Right lobe of liver (tissue), 6 donors: ENCODE measurements around the gene LAMC2. TPM values are rescaled to one million over a fixed set of nuclear protein-coding genes. Genes with fewer than 3 reads are reported as not detected.

Experiments used
- ATAC-seq, 4 donors: fragments of 200-7000 bp; cut with Tn5 transposase; one replicate each; pipeline ENCODE4 v1.9.1; 2020; ENCODE audit warnings: mild to moderate bottlenecking in 4 of 4, moderate library complexity in 4 of 4
- DNase-seq, 3 donors: peaks; one replicate each; pipeline ENCODE4 v3.0.0-alpha.2; 2020
- H3K27ac ChIP-seq, 3 donors: fragments of 200-600 bp; one replicate each; pipeline ENCODE4 v1.8.0; 2022
- H3K27me3 ChIP-seq, 2 donors: fragments of 200-600 bp; one replicate each; pipeline ENCODE4 v1.8.0; 2022
- H3K36me3 ChIP-seq, 4 donors: fragments of 200-600 bp; sonication (generic) in 1 of 4; one replicate each; pipeline versions ENCODE4 v1.5.1 to v1.8.0; 2017 to 2022; ENCODE audit warnings: control low read depth in 1 of 4
- H3K4me1 ChIP-seq, 4 donors: fragments of 200-600 bp; sonication (generic) in 1 of 4; one replicate each; pipeline versions ENCODE4 v1.5.1 to v1.8.0; 2017 to 2022; ENCODE audit warnings: control low read depth in 1 of 4
- H3K4me3 ChIP-seq, 3 donors: fragments of 200-600 bp; one replicate each; pipeline ENCODE4 v1.8.0; 2022
- H3K9me3 ChIP-seq, 4 donors: fragments of 200-600 bp; sonication (generic) in 1 of 4; one replicate each; pipeline versions ENCODE4 v1.5.1 to v1.8.0; 2017 to 2022; ENCODE audit warnings: control low read depth in 1 of 4
- CTCF ChIP-seq, 4 donors: fragments of 200-600 bp in 3 of 4; fragments of 450-650 bp in 1 of 4; IDR thresholded peaks; one replicate each; pipeline versions ENCODE4 v1.5.1 to v1.8.0; 2016 to 2022; ENCODE audit warnings: antibody characterized with exemption in 4 of 4, mild to moderate bottlenecking in 2 of 4
- POLR2A ChIP-seq: fragments of 450-650 bp; IDR thresholded peaks from one replicate; pipeline ENCODE4 v1.6.1; 2017; ENCODE audit warnings: antibody characterized with exemption, mild to moderate bottlenecking
- WGBS: methylation state at CpG from one replicate; pipeline ENCODE4 v1.1.6; 2018; ENCODE audit warnings: low coverage, low lambda C conversion rate; ENCODE audit not compliant: insufficient coverage; ENCODE audit errors: missing lambda C conversion rate; 5-methylcytosine and 5-hydroxymethylcytosine counted together
- intact Hi-C, 2 donors: fragments of 100-400 bp; cut with DNase I; formaldehyde crosslinking; loops; one replicate each; pipeline versions ENCODE4 v1.11.2 to v1.14.1; 2022
- total RNA-seq, 6 experiments: library from RNA; depleted of rRNA in 2 of 6; stranded (reverse); fragments of >200 nt in 2 of 6; fragmentation: NEBNext Ultra II Directional in 3 of 6; extraction: Animal tissue kit (Norgen Biotek cat#: 25700) in 3 of 6; gene quantifications; one replicate each; pipeline versions ENCODE4 v1.1.0 to v1.2.4, GENCODE V29; 2016 to 2023
- donor health status: DM: no; HTN: yes; CAD: no.
- donor health status: DM: no; HTN: no; CAD: no.
- donor health status: DM: no; HTN: no; CAD: no.
- donor health status: DM: no; HTN: yes; CAD: no.
- donor health status: DM: no; HTN: yes; CAD: no.

Gene LAMC2
- total RNA-seq, 6 experiments from 2014 or later = 0.17 to 1.5 (median 0.49) TPM

DNA sequence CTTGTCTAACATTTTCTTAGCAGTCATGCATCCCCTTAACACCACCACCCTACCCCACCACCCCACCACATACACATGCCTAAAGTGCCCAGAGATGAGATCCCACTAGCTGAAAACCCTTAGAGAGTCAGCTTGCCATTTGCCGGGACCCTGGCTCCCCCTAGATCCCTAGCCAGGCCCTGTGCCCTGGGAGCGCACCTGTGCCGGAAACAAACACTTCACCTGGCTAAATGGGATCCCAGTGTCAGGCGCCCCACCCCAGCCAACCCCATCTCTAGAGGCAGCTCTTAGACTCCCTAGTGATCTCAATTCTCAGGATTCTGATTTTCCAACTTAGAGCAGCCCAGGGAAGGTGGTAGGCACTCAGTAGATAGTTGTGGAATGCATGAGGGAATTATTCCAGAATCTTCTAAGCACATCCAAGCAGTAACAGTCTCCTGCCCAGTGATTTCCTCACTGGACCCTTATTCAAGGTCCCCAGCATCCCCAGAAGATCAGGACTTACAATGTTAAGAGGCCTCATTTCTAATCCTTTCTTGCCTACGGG is 105.2 kb downstream of the LAMC2 start:
- WGBS = 69% methylated on average over 3 of the region's 5 CpGs
- no peaks in the 10 kb centered on the region for H3K4me1 ChIP-seq
- intact Hi-C loops = no loop called here
- H3K27me3 ChIP-seq = no peaks in the 10 kb centered on the region
- H3K4me3 ChIP-seq = no peak overlapping the region
- H3K36me3 ChIP-seq = no peaks in the 10 kb centered on the region
- no peak for ATAC-seq
- no peak for TF ChIP-seq CTCF (IDR thresholded peaks at IDR 0.05)
- no peak for TF ChIP-seq POLR2A
- no peaks in the 10 kb centered on the region for H3K9me3 ChIP-seq
- no peak for DNase-seq
- no peak overlapping the region for H3K27ac ChIP-seq

GRCh38 chr1:183291802-183292514 is 105.9 kb downstream of the LAMC2 start:
- Histone ChIP-seq H3K4me1 (no peaks in the 10 kb centered on the region), H3K27ac (no peak overlapping the region), H3K36me3 (no peaks in the 10 kb centered on the region), H3K27me3 (no peaks in the 10 kb centered on the region), H3K9me3 (no peaks in the 10 kb centered on the region), H3K4me3 (no peak overlapping the region)
- intact Hi-C loops = no loop called here
- TF ChIP-seq CTCF (IDR thresholded peaks at IDR 0.05) (no peak), POLR2A (no peak)
- no peak for ATAC-seq
- DNase-seq = no peak
- 72% methylated on average over 6 of the region's 11 CpGs for WGBS

DNA sequence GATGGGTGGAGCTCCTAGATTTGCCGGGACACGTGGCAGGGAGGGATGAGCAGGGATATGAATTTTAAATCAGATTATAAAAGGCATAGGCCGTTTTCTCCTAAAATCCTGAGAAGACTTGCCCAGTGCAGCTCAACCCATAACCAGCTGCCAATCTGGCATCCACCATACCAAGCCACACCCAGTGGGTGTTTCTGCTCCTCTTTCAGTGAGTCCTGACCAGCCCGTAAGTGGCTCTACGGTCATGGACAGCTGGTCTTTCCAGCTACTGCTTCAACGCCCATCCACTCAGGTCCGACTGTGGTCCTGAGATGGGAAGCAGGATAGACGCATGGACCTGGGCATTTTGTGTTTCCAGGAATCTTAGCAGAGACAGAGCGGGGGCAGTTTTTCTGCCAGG is 107.2 kb downstream of the LAMC2 start:
- DNase-seq (no peak), ATAC-seq (no peak)
- Histone ChIP-seq H3K9me3 (no peaks in the 10 kb centered on the region), H3K27ac (no peak overlapping the region), H3K4me3 (no peak overlapping the region), H3K4me1 (no peaks in the 10 kb centered on the region), H3K36me3 (no peaks in the 10 kb centered on the region), H3K27me3 (no peaks in the 10 kb centered on the region)
- intact Hi-C loops = no loop called here
- no peak for TF ChIP-seq CTCF (IDR thresholded peaks at IDR 0.05)
- no peak for TF ChIP-seq POLR2A
- WGBS = 81% methylated on average over 5 of the region's 9 CpGs

GRCh38 chr1:183293876-183294275 is 107.8 kb downstream of the LAMC2 start:
- Histone ChIP-seq H3K9me3 (no peaks in the 10 kb centered on the region), H3K4me3 (no peak overlapping the region), H3K36me3 (no peaks in the 10 kb centered on the region), H3K27me3 (no peaks in the 10 kb centered on the region), H3K27ac (no peak overlapping the region), H3K4me1 (no peaks in the 10 kb centered on the region)
- intact Hi-C loops = no loop called here
- DNase-seq = no peak
- 89% methylated on average over 1 of the region's 1 CpG for WGBS
- TF ChIP-seq POLR2A = no peak
- TF ChIP-seq CTCF (IDR thresholded peaks at IDR 0.05) = no peak
- ATAC-seq = no peak

Other genes with a start within 250 kb of the LAMC2 start
- not detected for gene SHCBP1L, start 233.1 kb upstream of the LAMC2 start, total RNA-seq
- gene LAMC1, start 162.8 kb upstream of the LAMC2 start, total RNA-seq = 10 to 100 TPM; 18.5 to 53.2 (median 28.0) TPM
- gene NMNAT2, start 232.1 kb downstream of the LAMC2 start, total RNA-seq = under 1 TPM in 3 of 6 experiments, not detected in 3; 0.06 to 0.07 (median 0.06) TPM